ENCODE results near the gene HID1. TPM values are rescaled to one million over a fixed set of nuclear protein-coding genes. Genes with fewer than 3 reads are reported as not detected.
"Not testable (repeated sequence)": the region's sequence is repeated elsewhere in the genome, so short reads cannot be mapped to it uniquely, and the experiment has no call there.

HID1 gene
- total and polyA plus RNA-seq, 2 of the 4 experiments (the other 2 are of a cell fraction): 0.18 to 1.7 TPM

DNA sequence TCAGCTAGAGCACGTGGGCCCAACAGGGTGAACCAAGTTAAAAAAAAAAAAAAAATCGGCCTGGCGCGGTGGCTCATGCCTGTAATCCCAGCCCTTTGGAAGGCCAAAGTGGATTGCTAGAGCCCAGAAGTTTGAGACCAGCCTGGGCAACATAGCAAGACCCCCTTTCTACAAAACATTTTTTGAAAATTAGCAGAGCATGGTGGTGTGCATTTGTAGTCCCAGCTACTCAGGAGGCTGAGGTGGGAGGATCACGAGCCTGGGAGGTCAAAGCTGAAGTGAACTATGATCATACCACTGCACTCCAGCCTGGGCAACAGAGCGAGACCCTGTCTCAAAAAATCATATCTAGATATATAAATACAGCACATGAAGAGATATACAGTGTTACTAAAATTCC, 33.5 kb upstream of the HID1 start:
- H3K4ac ChIP-seq (ENCODE audit: low read depth, low read length); intact Hi-C loops (cut with micrococcal nuclease); H3K9me3 ChIP-seq (ENCODE audit: control insufficient read depth, insufficient read depth, low read length); H3K23ac ChIP-seq (ENCODE audit: low read depth, low read length); H2AK9ac ChIP-seq (replicated peaks; ENCODE audit: low read depth, low read length, poor library complexity); H3K4me3 ChIP-seq (ENCODE audit: insufficient read depth, low read depth, low read length); H2BK20ac ChIP-seq (ENCODE audit: low read depth, low read length); H3K27ac ChIP-seq (ENCODE audit: insufficient read depth, low read length); H3K9me1 ChIP-seq (ENCODE audit: insufficient read depth, low read length); H3K9ac ChIP-seq (ENCODE audit: low read depth, low read length); H4K91ac ChIP-seq (ENCODE audit: insufficient read depth, low read depth, low read length); H4K20me1 ChIP-seq (ENCODE audit: insufficient read depth, low read length); BruUV-seq (replicated peaks); H2AFZ ChIP-seq (replicated peaks; ENCODE audit: low read length, poor library complexity); H3K14ac ChIP-seq (replicated peaks; ENCODE audit: low read depth, low read length); H3K79me1 ChIP-seq (ENCODE audit: low read depth in 1 of 2, low read length in 2 of 2); POLR2A ChIA-PET (ENCODE audit: unreplicated experiment); DNase-seq; H2BK120ac ChIP-seq (ENCODE audit: low read depth, low read length); H3K27me3 ChIP-seq (ENCODE audit: control insufficient read depth, insufficient read depth, low read length); H2BK5ac ChIP-seq (ENCODE audit: low read depth, low read length, poor library complexity, severe bottlenecking); H4K8ac ChIP-seq (ENCODE audit: low read depth in 2 of 2, low read length in 2 of 2); H3K18ac ChIP-seq (ENCODE audit: low read depth, low read length); H2AK5ac ChIP-seq (ENCODE audit: low read depth, low read length); H3K4me2 ChIP-seq (ENCODE audit: low read depth, low read length); H2BK15ac ChIP-seq (ENCODE audit: low read depth, low read length); H4K5ac ChIP-seq (ENCODE audit: low read depth, low read length); in situ Hi-C loops (cut with MboI; ENCODE audit: low sequenced_read_pairs); dilution Hi-C loops (cut with HindIII; ENCODE audit: low sequenced_read_pairs, unreplicated experiment); H3K4me1 ChIP-seq (ENCODE audit: control insufficient read depth, insufficient read depth, low read length); H3K56ac ChIP-seq (ENCODE audit: extremely low read depth, insufficient read depth, low read length); ATAC-seq (ENCODE audit: low read depth): not testable (repeated sequence)
- no CpG with 5 or more reads among the region's 6 CpGs for whole genome bisulfite sequencing, 2 experiments (ENCODE audit: extremely low coverage in 2 of 2, insufficient read length in 1 of 2)
- CTCF ChIA-PET: interaction anchor here (1.6 kb wide), 1 partner anchor 18 kb away, joined by 6 read pairs; no protein-coding TSS in a partner anchor
- H3K36me3 ChIP-seq (ENCODE audit: control insufficient read depth, insufficient read depth, low read length): peaks cover 38% of the 10 kb centered on the region
